Spleen (tissue), 7 donors: ENCODE measurements around the gene CHRM1.

ENCODE experiments used
- CTCF ChIP-seq, 11 experiments: fragments of 200-600 bp in 7 of 11; fragments of 450-650 bp in 4 of 11; sonication (generic) in 4 of 11; IDR thresholded peaks in 8 of 11; conservative IDR thresholded peaks in 3 of 11; 1 replicate in 7 of 11; 2 replicates in 4 of 11; pipeline versions ENCODE4 v1.4.0 to v1.8.0; 2016 to 2021; ENCODE audit warnings: antibody characterized with exemption in 11 of 11, inconsistent platforms in 4 of 11, mild to moderate bottlenecking in 1 of 11
- POLR2A ChIP-seq, 3 donors: fragments of 450-650 bp; IDR thresholded peaks; one replicate each; pipeline ENCODE4 v1.5.1; 2017; ENCODE audit warnings: antibody characterized with exemption in 3 of 3, mild to moderate bottlenecking in 1 of 3
- donor health status: DM: no; HTN: no; CAD: no; lungs with moderate emphysema.
- donor health status: DM: no; HTN: no; CAD: no.
- donor health status: DM: no; HTN: no; CAD: no.

GRCh38 chr11:62922189-62922589 lies 1.0 kb upstream of the CHRM1 start:
- TF ChIP-seq CTCF (IDR thresholded peaks at IDR 0.05 in 8 of 11, conservative IDR thresholded peaks at IDR 0.05 in 3 of 11) (no peak), POLR2A (IDR thresholded peaks at IDR 0.05) (no peak)
